ENCODE results near the gene ASPG. TPM values are rescaled to one million over a fixed set of nuclear protein-coding genes. Genes with fewer than 3 reads are reported as not detected.

The ASPG gene
- polyA plus RNA-seq, 1 experiment: not detected

DNA sequence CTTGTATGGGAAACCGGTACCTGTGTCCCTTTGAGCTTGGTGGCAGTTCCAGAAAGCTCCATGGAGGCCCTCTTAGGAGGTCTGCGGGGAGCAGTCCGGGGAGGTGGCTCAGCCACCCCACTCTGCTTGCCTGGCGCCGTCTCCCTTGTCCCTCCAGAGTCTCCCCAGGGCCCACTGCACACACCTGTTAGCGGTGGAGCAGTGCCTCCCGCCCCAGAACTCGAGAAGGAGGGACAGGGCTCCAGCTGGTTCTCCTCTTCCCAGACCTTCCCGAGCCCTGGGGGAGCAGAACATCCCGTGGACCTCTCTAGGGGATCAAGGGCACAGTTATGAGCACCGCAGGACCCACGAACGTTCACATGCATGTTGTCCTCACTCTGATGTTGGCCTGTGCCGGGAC lies 10.8 kb downstream of the ASPG start:
- no peak for DNase-seq (ENCODE audit: low read depth, low spot score)
- CTCF ChIA-PET: no interaction called here
- H3K27me3 ChIP-seq (ENCODE audit: control insufficient read depth, insufficient read depth, low read length): no peaks in the 10 kb centered on the region
- TF ChIP-seq, protein P1, sequence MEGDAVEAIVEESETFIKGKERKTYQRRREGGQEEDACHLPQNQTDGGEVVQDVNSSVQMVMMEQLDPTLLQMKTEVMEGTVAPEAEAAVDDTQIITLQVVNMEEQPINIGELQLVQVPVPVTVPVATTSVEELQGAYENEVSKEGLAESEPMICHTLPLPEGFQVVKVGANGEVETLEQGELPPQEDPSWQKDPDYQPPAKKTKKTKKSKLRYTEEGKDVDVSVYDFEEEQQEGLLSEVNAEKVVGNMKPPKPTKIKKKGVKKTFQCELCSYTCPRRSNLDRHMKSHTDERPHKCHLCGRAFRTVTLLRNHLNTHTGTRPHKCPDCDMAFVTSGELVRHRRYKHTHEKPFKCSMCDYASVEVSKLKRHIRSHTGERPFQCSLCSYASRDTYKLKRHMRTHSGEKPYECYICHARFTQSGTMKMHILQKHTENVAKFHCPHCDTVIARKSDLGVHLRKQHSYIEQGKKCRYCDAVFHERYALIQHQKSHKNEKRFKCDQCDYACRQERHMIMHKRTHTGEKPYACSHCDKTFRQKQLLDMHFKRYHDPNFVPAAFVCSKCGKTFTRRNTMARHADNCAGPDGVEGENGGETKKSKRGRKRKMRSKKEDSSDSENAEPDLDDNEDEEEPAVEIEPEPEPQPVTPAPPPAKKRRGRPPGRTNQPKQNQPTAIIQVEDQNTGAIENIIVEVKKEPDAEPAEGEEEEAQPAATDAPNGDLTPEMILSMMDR (IDR thresholded peaks at IDR 0.05; ENCODE audit: low read depth, low read length): no peak
- no peak overlapping the region for H3K27ac ChIP-seq (ENCODE audit: low read depth, low read length)
- peaks cover 4% of the 10 kb centered on the region; the same call in 1 of the 2 replicates for H3K9me3 ChIP-seq (ENCODE audit: control insufficient read depth, insufficient read depth, low read length)
- POLR2A ChIA-PET: no interaction called here
- no peak overlapping the region for H3K4me3 ChIP-seq (ENCODE audit: low read depth, low read length)

DNA sequence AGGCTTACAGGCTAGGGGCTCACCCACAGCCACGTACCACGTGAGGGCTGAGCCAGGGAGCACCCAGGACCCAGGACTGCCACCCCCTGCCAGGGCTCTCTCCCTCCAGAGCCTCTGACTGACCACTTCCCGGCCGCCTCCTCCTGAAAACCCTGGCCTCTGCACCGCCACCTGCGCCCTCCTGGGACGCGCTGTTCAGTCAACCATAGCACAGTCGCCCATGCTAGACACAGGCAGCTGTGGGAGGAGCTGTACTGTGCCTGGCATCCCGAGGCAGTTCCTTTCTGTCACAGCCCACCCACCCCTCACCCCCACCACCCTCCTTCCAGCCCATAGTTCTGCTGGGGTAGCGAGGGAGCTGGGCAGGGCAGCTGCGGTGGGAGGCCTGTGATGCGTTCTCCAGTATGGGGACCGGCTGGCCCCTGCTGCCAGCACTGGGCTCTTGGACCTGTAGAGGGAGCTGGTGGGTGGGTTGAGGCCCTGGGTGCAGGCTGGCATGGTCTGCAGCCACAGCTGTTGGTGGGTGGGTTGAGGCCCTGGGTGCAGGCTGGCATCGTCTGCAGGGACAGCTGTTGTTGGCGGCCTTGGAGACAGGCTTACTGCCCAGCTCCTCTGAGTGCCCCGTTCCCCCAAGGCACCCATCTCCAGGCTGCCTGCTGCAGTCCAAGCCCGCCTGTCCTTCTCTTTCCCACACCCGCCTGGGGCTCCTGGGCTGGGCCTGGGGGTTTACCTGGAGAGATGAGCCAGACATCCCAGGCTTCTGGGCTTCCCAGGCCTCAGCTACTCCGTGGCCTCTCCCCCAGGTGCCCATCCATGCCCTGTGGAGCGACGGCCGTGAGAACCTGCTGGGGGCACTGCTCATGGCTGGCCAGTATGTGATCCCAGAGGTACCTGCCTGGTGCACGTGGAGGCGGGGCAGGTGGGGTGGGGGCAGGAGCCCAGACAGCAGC lies 11.5 kb downstream of the ASPG start:
- H3K27me3 ChIP-seq (ENCODE audit: control insufficient read depth, insufficient read depth, low read length): no peaks in the 10 kb centered on the region
- no peak overlapping the region for H3K4me3 ChIP-seq (ENCODE audit: low read depth, low read length)
- H3K27ac ChIP-seq (ENCODE audit: low read depth, low read length): no peak overlapping the region
- peaks cover 4% of the 10 kb centered on the region; the same call in 1 of the 2 replicates for H3K9me3 ChIP-seq (ENCODE audit: control insufficient read depth, insufficient read depth, low read length)
- ChIA-PET CTCF (interaction anchor here (0.6 kb wide), 1 partner anchor 8 kb away, joined by 3 read pairs; no protein-coding TSS in a partner anchor), POLR2A (no interaction called here)
- TF ChIP-seq, protein P1 (IDR thresholded peaks at IDR 0.05; ENCODE audit: low read depth, low read length): no peak
- no peak for DNase-seq (ENCODE audit: low read depth, low spot score)

DNA sequence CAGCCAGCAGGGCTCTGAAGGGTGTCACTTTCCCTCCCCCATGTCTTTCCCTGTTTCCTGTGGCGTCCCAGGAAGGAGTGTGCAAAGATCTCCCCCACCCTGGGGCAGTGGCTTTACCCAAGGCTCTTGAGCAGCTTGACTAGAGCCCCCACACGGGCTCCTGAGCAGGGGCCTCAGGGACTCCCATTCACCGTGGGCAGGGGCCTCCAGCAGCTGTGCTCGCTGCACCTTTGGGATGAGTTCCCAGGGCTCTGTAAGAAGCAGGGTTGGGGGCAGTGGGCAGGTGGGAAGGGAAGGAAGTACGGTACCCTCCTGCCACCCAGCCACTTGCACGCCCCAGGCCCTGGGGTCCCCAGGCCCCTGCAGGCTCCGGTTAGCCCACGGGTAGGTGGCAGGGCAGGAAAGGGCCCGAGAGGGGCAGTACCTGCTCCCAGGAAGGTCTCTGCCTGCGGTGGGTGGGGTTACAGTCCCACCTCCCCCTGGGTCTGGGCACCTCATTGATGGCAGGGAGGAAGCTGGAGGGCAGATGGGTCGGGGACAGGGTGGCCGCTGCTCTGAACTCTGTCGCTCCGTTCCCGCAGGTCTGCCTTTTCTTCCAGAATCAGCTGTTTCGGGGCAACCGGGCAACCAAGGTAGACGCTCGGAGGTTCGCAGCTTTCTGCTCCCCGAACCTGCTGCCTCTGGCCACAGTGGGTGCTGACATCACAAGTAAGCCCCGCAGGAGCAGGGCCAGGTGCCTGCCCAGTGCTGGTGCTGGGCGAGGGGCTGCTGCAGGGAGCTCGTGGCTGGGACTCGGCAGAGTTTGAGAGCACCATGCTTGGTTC lies 13.0 kb downstream of the ASPG start:
- no peaks in the 10 kb centered on the region for H3K27me3 ChIP-seq (ENCODE audit: control insufficient read depth, insufficient read depth, low read length)
- H3K9me3 ChIP-seq (ENCODE audit: control insufficient read depth, insufficient read depth, low read length): peaks cover 4% of the 10 kb centered on the region; the same call in 1 of the 2 replicates
- POLR2A ChIA-PET: no interaction called here
- no peak for DNase-seq (ENCODE audit: low read depth, low spot score)
- TF ChIP-seq, protein P1 (IDR thresholded peaks at IDR 0.05; ENCODE audit: low read depth, low read length): no peak
- H3K4me3 ChIP-seq (ENCODE audit: low read depth, low read length): no peak overlapping the region
- no peak overlapping the region for H3K27ac ChIP-seq (ENCODE audit: low read depth, low read length)
- CTCF ChIA-PET: interaction anchor here (0.6 kb wide), 1 partner anchor 940 kb away, joined by 4 read pairs; no protein-coding TSS in a partner anchor

DNA sequence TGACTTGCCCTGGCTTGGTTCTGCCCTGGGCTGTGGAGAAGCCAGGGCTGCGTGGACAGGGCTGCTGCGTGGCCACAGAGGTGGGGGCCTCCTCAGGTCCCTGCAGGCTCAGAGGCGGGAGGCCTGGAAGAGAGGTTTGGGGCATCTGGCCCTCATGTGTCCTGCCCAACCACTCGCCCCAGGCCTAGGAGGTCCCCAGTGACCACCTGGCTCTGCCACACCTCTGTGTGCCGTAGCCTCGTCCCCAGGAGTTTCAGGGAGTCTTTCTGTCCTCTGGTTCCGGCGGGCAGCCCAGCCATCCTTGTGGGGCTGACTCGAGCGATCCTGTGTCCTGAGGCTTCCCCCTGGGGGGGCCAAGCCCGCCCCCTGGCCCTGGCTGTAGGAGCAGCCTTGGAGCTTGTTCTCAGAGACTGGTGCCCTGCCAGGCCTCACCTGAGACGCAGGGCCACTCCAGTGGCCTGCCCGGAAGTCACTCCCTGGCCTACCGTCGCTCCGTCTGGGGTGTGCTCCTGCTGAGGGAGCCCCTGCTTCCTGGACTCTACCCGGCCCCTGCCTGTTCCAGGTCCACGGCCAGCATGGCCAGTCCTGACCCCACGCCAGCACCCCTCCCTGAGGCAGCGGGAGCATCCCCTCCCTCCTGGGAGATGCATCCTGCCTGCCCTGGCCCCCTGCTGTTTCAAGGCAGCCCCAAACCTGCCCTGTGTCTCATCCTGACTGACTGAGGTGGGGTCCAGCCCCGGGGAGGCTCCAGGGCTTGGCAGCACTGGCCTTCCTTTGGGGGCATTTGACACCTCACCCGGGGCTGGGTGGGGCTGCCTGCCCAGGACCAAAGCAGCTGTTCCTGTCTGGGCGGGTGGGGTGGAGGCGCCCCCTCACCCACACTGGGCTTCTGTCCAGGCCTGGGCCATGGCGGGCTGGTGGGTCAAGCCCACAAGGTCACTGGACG lies 13.9 kb downstream of the ASPG start:
- TF ChIP-seq, protein P1 (IDR thresholded peaks at IDR 0.05; ENCODE audit: low read depth, low read length): no peak
- Histone ChIP-seq H3K27ac (ENCODE audit: low read depth, low read length) (no peak overlapping the region), H3K27me3 (ENCODE audit: control insufficient read depth, insufficient read depth, low read length) (no peaks in the 10 kb centered on the region), H3K4me3 (ENCODE audit: low read depth, low read length) (no peak overlapping the region), H3K9me3 (ENCODE audit: control insufficient read depth, insufficient read depth, low read length) (peaks cover 4% of the 10 kb centered on the region; the same call in 1 of the 2 replicates)
- no peak for DNase-seq (ENCODE audit: low read depth, low spot score)
- CTCF ChIA-PET: interaction anchor here (0.6 kb wide), 1 partner anchor 939 kb away, joined by 4 read pairs; no protein-coding TSS in a partner anchor
- POLR2A ChIA-PET: no interaction called here
